ENCODE results near the gene MEGF6. TPM values are rescaled to one million over a fixed set of nuclear protein-coding genes. Genes with fewer than 3 reads are reported as not detected.

MEGF6 gene
- total and polyA plus RNA-seq, 12 donors: 1.8 to 14.1 (median 7.0) TPM

GRCh38 chr1:3563610-3564009 lies 47.7 kb downstream of the MEGF6 start:
- Histone ChIP-seq H3K36me3 (no peaks in the 10 kb centered on the region), H3K4me3 (no peak overlapping the region), H3K9me3 (peaks cover 0 to 1% (median 0%) of the 10 kb centered on the region in 11 donors), H3K4me1 (peaks cover 0 to 10% (median 0%) of the 10 kb centered on the region in 9 donors), H3K27me3 (peaks cover 0 to 15% (median 0%) of the 10 kb centered on the region in 7 donors), H3K27ac (no peak overlapping the region)
- intact Hi-C loops (cut with DNase I): loop anchor here in 6 of 10 donors (2.0 to 10.0 kb wide), 6 partner anchors 51 to 161 kb away; no protein-coding TSS in a partner anchor
- no peak for TF ChIP-seq CTCF (IDR thresholded peaks at IDR 0.05)
- DNase-seq (no peak), ATAC-seq (no peak)
- 87 to 92% methylated on average over 10 of the region's 10 CpGs for WGBS, 2 donors

- no peak overlapping the region for H3K4me3 ChIP-seq
- ATAC-seq (no peak), DNase-seq (no peak)
- intact Hi-C loops (cut with DNase I): loop anchor here in 4 of 10 donors (5.0 to 10.0 kb wide), 3 partner anchors 68 to 162 kb away; no protein-coding TSS in a partner anchor
- TF ChIP-seq CTCF (IDR thresholded peaks at IDR 0.05): no peak
- H3K4me1 ChIP-seq: peaks cover 0 to 10% (median 0%) of the 10 kb centered on the region in 9 donors
- H3K9me3 ChIP-seq: peaks cover 0 to 3% (median 0%) of the 10 kb centered on the region in 11 donors
- H3K36me3 ChIP-seq: no peaks in the 10 kb centered on the region
- WGBS, 2 donors: 94 to 95% methylated on average over 12 of the region's 12 CpGs
- H3K27ac ChIP-seq: no peak overlapping the region
- peaks cover 0 to 15% (median 0%) of the 10 kb centered on the region in 7 donors for H3K27me3 ChIP-seq
Measured at GRCh38 chr1:3563125-3563524, 48.2 kb downstream of the MEGF6 start.

- intact Hi-C loops (cut with DNase I): loop anchor here in 4 of 10 donors (5.0 to 10.0 kb wide), 3 partner anchors 68 to 162 kb away; no protein-coding TSS in a partner anchor
- Histone ChIP-seq H3K27ac (no peak overlapping the region), H3K27me3 (peaks cover 0 to 15% (median 0%) of the 10 kb centered on the region in 7 donors), H3K4me1 (peaks cover 0 to 10% (median 0%) of the 10 kb centered on the region in 9 donors), H3K9me3 (peaks cover 0 to 3% (median 0%) of the 10 kb centered on the region in 11 donors), H3K36me3 (no peaks in the 10 kb centered on the region), H3K4me3 (no peak overlapping the region)
- no peak for ATAC-seq
- no peak for DNase-seq
- no peak for TF ChIP-seq CTCF (IDR thresholded peaks at IDR 0.05)
- WGBS, 2 donors: 85 to 90% methylated on average over 8 of the region's 8 CpGs
Measured at GRCh38 chr1:3562712-3563111, 48.6 kb downstream of the MEGF6 start.

- Histone ChIP-seq H3K4me1 (peaks cover 0 to 10% (median 0%) of the 10 kb centered on the region in 9 donors), H3K27me3 (peaks cover 0 to 15% (median 0%) of the 10 kb centered on the region in 7 donors), H3K27ac (no peak overlapping the region), H3K9me3 (peaks cover 0 to 3% (median 0%) of the 10 kb centered on the region in 11 donors), H3K36me3 (no peaks in the 10 kb centered on the region), H3K4me3 (no peak overlapping the region)
- ATAC-seq (no peak), DNase-seq (no peak)
- intact Hi-C loops (cut with DNase I): loop anchor here in 4 of 10 donors (5.0 to 10.0 kb wide), 3 partner anchors 67 to 163 kb away; no protein-coding TSS in a partner anchor
- no peak for TF ChIP-seq CTCF (IDR thresholded peaks at IDR 0.05)
- 69 to 70% methylated on average over 13 of the region's 13 CpGs for WGBS, 2 donors
Measured at GRCh38 chr1:3561702-3562101, 49.6 kb downstream of the MEGF6 start.
